GM15510 (cell line): ENCODE results near the gene LORICRIN.

Source experiments
- POLR2A ChIP-seq: IDR thresholded peaks from 3 replicates; pipeline ENCODE4 v1.6.1; 2011; ENCODE audit warnings: borderline replicate concordance; ENCODE audit not compliant: insufficient read length; ENCODE audit errors: extremely low read depth

The LORICRIN gene

DNA sequence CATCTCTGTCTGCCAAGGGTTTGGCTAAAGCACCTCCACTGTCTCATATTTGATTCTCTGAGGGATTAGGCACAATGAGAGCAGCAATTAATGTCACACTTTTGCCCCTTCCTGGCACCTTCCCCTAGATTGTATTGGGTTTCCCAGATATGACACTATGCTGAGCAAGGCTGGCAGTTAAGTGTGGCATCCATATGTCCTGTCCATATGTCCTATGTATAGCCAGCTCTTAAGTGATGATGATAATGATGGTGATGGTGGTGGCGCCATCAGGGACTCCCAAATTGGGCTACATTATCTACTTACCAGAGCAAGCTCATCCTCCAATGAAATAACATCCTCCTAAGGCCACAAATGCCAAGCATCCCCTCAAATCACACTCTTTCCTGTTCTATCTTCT is 13.5 kb upstream of the LORICRIN start:
- no peak for TF ChIP-seq POLR2A

DNA sequence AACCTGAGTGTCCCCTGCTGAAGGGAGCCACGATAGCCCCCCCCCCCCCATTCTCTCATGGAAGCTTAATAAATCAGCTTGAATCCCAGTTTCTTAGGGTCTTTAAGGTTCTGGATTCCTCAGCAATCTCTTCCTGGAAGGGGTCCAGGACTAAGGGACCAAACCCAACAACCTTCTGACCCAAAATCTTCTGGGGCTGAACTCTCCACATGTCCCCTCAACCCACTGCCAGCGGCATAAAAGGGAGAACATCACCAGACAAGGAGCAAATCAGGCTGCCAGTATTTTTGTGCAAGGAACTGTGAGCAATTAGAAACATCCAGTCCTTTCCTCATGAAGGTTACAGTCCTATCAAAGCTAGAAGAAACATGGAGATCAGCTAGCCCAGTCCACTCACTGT is 12.7 kb upstream of the LORICRIN start:
- no peak for TF ChIP-seq POLR2A

DNA sequence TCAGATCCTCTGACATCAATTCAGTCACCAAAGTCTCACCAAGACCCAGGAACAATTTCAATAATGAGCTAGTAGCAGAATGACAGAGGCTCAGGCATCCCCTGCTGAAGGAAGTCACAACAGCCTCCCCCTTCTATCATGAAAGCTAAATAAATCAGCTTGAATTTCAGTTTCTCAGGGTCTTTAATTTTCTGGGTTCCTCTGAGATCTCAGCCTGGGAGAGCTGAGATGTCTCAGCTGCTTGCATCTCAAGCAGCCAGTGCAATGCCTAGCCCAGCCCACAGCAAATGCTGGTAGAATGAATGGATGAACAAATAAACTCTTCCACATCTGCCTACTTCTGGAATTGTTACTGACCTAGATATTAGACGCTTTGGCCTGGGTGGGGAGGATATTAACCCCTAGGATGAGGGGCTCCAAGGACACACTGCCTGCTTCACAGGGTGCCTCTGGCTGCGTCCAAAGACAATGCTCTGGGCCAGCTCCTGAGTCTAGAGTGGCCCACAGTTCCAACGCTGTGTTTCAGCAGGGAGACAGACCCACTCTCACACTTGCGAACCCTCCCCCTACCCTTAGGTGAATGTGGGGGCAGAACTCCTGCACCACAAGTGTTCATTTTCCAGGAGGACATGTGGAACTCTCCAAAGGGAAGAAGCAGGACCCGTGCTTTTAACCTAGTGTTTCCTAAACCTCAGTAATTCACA is 11.2 kb upstream of the LORICRIN start:
- no peak for TF ChIP-seq POLR2A

DNA sequence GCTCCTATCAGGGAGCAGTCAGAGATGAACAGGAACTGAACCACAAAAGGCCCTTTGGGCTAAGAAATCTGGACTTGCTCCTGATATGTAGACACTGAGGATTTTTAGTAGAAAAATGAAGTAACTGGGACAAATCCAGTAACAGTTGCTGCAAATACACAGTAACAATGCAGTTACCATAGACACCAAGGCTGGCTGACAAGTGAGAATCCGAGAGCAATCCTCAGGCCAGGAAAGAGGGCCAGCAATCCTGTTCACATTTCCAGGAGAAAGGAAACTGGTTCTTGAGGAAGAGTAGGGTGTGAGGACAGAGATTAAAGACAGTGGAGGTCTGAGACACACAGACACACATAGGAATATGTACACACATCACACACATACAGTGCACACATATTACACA is 9.3 kb upstream of the LORICRIN start:
- no peak for TF ChIP-seq POLR2A

DNA sequence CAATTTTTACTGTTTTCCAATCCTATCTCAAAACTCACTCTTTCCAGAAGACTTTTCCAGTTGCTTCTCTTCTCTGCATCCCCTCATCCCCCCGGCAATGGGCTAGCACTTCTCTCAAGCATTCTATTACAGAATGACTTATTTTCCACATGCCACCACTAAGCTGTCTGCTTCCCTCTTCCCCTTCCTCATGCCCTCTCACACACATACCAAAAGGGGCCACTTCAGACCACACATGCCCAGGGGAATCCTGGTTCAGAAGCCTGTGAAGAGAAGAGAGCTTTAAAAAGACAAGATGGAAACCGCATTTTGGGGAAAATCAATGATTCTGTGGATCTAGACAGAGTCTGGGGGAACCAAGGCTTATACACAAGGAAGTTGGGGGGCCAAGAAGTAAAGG is 8.4 kb upstream of the LORICRIN start:
- no peak for TF ChIP-seq POLR2A

DNA sequence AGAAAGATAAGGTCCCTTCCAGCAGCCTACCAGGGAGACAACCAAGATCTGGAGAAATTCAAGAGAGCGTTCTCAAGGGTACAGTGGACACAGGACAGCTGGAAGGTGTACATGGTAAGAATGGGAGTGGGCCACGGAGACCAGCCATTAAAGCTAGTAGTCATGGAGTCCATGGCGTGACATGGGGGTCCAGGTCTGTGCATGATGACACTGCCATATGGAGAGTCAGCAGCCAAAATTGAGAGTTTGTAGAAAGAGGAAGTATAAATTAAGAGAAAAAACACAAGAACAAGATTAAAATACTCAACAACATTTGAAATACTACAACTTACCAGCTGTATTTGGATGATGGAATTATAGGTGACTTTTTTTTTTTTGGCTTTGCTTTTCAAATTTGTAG is 7.9 kb upstream of the LORICRIN start:
- TF ChIP-seq POLR2A, result no peak

DNA sequence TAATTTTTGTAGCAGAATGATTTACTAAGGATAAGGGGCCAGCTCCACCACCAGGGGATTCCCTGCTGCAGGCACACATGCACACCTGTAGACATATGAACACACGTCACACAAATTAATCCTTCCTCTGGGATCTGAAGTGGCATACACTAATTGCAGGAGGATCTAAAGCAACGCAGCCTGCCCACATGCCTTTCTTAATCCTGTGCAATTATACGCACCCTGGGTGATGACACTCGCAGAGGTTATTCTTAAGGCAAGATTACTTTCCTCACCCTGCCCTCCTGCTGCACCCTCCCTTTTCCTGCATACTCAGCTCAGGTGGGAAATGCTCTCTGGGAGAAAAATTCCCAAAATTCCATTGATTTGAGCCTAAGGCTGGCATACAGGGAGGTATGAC is 7.5 kb upstream of the LORICRIN start:
- no peak for TF ChIP-seq POLR2A

DNA sequence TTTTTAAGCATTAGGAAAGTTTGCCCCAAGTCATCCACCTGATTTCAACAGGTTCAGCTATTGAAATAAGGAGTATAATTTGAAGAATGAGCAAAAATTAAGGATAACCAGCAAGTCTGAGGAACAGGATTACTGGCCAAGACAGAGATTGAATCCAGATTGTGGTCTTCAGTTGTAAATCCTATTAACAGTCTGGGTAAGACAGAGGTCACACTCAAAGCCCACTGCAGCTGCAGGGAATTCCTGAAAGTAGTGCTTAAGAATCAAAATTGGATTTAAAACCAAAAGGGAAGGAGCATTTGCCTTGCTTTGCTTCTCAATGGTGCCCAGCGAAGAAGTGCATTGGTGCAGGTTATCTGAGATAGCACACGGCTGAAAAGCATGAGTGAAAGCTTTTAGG is 6.4 kb upstream of the LORICRIN start:
- TF ChIP-seq POLR2A, result no peak

DNA sequence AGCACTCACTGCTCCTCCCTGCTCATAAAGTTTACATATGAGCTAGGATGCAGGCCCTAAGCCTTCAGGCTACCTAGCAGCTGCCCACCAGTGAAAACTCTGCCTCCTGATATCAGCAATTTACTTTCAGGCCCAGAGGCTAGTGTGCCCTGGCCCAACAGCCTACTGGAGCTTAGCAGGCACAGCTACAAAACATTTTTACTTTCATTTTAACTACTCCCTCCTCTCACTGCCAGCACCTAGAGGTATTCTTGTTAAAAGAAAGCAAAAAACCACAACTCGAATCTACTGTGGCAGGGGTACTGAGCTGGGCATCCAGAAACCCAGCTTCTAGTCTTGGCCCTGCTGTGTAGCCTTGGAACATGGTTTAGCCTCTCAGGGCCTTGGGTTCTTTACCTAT is 5.8 kb upstream of the LORICRIN start:
- TF ChIP-seq POLR2A, result no peak

DNA sequence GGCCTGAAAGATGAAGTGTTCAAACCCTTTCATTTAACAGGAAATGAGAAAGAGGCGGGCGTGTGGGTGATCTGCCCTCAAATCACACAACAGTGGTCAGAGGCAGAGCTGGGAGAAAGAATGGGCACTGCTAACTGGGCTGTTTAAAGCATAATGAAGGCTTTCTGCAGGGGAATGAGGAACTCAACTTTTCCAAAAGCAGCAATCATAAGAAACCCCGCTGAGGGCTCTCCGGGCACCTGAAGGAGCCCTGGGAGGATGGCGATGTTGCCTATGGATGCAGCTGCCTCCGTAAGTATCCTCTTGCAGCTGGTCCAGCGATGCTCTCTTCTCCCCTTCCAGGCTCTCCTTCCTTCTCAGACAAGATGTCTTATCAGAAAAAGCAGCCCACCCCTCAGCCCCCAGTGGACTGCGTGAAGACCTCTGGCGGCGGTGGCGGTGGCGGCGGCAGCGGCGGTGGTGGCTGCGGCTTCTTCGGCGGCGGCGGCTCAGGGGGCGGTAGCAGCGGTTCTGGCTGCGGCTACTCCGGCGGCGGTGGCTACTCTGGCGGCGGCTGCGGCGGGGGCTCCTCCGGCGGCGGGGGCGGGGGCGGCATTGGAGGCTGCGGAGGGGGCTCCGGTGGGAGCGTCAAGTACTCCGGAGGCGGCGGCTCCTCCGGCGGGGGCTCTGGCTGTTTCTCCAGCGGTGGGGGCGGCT is 1.2 kb downstream of the LORICRIN start:
- TF ChIP-seq POLR2A, result no peak

DNA sequence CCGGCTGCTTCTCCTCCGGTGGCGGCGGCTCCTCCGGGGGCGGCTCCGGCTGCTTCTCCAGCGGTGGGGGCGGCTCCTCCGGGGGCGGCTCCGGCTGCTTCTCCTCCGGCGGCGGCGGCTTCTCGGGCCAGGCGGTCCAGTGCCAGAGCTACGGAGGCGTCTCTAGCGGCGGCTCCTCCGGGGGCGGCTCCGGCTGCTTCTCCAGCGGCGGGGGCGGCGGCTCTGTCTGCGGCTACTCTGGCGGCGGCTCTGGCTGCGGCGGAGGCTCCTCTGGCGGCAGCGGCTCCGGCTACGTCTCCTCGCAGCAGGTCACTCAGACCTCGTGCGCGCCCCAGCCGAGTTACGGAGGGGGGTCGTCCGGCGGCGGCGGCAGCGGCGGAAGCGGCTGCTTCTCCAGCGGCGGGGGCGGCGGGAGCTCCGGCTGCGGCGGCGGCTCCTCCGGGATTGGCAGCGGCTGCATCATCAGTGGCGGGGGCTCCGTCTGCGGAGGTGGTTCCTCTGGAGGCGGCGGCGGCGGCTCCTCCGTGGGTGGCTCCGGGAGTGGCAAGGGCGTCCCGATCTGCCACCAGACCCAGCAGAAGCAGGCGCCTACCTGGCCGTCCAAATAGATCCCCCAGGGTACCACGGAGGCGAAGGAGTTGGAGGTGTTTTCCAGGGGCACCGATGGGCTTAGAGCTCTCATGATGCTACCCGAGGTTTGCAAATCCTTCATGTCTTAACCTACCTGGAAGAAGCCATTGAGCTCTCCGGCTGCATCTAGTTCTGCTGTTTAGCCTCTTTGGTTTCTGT is 2.0 kb downstream of the LORICRIN start:
- TF ChIP-seq POLR2A, result no peak

DNA sequence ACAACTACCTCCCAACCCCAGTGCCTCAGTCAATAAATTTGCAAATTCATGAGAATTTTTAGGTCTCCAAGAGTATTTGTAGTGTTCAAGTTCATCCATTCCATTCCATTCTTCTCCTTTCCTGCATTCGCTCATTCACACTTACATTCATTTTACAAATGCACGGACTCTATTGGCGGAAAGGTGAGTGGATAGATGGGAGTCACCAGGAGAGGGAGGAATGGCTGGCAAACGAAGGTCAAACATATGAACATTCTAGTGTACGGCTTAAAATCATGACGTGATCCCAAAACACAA is 2.5 kb downstream of the LORICRIN start:
- TF ChIP-seq POLR2A, result no peak

DNA sequence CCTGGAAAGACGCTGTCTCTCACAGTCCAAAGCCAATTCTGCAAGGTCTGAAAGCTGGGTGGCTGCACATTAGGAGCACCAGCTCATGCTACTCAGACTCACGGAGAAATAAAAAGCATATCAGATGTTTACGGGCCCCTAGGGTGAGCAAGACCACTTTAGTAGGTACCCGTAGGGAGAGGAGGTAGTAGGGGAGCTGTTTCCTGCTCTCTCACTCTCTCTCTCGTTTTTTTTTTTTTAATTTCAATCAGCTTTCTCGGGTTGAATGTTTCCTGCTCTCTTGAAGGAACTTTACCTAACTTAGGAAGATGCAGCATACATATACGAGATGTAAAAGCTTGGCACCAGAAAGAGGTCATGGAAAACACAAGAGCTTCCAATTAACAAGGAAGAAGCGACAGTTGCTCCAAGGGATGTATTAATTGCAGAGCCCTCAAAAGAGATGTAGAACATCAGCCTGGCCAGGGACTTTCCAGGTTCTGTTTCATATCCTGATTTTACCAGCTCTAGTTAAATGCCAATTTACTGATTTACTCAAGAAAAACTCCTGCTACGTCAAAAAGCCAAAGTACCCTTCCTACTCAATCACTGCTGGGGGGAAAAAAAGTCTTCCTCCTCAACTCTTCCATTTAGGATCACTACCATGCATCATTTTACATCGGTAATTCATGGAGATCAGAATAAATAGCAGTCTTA is 3.1 kb downstream of the LORICRIN start:
- TF ChIP-seq POLR2A, result no peak

DNA sequence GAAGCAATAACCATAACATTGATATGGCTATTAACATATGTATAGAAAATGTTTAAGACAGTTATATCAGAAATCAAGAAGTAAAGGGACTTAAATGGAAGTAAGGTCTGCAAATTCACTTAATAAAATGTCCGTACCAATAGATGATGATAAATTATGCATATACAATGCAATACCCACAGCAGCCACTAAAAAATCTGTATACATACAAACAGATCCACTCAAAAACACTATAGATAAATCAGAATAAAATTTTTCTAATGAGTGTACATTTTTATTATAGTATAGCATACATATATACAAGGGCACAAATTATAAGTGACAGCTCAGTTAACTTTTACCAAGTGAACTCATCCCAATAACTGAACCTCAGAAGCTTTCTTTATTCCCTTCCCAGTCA is 6.0 kb downstream of the LORICRIN start:
- TF ChIP-seq POLR2A, result no peak

DNA sequence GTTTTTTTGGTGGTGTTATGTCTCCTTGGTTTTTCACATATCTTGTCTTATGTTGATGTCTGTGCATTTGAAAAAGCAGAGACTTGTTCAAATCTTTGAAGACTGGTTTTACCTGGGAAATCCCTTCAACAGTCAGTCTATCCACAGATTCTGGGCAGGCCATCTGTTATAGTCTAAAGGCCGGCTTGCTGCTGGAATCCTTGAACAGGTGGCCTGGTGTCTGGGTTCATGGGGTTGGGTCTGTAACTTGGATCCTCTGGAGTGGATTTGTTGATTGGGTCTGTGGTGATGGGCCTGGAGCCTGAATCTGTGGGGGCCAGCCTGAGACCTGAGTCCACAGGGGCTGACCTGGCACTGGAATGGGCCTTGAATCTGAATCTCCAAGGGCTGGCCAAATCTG is 12.2 kb downstream of the LORICRIN start:
- no peak for TF ChIP-seq POLR2A
